Measurements from ENCODE around the gene LPP.

Gene LPP

DNA sequence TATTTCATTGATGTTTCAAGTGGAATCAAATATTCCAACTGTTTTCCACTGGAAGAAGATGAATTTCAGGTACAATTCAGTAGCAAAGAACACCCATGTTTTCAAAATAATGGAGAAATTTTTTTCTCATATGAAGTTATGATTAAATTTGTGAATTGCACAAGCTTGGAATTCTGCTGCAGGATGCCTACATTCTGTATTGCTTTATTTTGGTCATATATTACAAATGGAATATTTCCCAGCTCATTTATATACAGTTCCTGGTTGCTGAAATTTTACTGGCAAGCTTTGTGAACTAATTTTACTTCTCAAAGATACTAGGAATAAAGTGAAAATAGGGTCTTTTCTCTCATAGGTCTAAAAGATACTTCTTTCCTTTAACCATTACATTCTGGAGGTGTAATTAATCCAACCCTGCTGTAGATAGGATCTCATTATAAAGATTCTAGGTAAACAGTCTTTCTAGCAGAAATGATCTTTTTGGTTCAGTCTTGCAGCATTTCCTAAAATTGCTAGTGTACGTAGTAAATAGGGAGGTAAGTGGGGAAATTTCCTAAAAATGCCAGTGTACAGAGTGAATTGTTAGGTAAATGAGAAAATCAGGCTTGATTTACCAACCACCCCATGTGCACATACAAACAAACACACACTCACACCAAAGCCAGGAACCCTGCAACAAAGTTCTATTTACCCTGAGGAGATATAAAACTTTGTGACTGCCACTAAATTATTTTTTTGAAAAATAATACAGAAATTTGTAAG lies 624.3 kb downstream of the LPP start:
- no peak for DNase-seq

DNA sequence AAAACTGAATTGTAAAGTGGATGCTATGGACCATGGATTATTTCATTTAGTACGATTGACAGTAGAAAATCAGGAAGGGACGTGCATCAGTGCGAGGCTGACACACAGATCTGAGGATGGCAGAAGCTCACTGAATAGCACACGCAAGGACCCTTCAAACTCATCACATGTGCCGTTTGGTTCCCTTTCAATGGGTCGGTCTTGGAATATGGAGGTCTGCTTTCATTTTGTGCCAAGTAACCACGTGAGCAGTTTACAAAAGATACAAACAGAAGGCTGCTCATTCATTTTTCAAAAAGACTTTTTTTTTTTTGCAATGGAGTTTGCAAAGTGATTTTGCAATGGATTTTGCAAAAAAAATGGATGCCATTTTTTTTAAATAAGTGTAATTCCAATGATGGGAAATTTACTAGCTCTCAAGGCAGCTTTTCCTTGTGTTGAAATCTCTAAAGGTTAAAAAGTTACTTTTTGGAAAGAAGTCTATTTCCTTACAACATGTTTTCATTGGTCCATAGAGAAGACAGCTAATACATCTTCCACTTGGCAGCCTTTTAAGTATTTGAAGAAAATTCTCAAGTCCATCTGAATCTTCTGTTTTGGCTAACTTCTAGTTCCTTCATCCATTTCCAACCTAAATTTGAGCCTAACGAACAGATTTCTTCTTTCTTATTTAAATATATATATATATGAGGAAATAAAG lies 625.5 kb downstream of the LPP start:
- DNase-seq: no peak

DNA sequence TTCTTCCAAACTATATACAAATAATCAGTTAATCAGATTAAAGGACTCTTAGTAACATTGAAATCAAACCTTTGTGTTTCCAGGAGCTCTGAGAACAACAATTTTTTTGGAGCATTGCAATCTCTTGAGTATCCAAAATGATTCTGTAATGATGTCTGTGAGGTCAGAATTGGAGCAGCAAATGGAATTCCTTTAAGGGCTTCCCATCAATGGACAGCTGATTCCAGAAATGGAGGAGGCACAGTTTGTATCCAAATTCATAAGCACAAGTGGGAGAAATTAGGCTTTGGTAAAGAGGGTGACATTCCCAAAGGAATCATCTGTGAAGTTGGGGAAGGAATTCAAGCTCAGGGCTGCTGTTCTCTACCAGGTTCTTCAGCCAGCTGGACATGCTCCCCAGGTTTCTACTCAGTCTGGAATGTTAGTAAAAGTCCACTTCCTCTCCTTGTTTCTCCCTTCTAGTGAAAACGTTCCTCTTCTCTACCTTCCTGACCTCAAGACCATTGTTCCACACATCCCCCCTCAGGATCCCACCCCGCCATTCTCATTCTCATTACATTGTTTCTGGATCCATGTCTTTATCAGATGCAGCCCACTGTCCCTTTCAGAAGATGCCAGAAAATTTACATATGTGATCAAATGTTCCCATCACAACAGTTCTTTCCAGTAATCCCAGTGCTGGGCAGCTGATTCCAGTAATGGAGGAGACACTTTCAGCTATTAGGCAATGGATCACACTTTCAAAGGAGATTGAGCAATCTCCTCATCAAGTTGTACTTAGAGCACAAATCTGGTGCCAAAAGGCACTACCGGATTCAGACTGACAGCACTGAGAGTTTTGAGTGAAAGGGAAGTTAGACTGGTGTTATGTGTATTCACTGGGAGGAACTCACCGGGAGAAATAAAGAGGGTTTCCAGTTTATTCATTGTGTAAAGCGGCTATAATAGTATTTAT lies 626.5 kb downstream of the LPP start:
- DNase-seq: no peak

DNA sequence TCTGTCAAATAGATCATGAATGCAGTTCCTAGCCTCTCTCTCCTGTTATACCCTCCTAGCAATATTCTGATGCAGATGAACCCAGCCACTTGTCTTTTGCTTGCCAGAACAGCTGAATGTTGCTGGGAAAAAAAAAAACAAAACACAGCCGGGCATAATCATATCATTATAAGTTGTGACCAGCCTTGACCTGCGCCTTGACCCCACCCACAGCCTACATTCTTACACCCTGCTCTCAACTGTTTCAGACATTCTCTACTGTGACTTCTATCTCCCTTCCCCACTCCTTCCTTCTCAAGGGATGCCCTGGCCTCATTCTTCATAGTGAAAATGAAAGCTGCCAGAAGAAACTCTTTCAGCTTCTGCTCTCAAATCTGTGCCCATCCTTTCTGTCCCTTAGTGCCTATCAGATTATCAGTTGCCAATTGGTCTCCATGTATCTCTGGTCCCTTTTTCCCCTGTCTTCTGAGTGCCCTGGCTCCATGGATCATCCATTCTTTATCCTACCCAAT lies 628.7 kb downstream of the LPP start:
- DNase-seq: no peak

DNA sequence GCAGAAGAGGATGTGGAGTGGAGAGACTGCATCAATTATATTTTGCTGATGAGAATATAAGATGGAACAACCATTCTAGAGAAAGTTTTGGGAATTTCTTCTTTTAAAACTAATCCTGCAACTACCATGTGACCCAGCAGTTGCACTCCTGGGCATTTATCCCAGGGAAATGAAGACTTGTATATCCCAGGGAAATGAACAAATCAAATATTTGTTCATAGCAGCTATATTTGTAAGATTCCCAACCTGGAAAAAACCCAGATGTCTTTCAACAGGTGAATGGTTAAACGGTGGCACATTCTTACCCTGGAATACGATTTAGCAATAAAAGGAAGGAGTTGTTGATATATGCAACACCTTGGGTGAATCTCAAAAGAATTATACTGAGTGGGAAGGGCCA lies 632.5 kb downstream of the LPP start:
- no peak for DNase-seq

DNA sequence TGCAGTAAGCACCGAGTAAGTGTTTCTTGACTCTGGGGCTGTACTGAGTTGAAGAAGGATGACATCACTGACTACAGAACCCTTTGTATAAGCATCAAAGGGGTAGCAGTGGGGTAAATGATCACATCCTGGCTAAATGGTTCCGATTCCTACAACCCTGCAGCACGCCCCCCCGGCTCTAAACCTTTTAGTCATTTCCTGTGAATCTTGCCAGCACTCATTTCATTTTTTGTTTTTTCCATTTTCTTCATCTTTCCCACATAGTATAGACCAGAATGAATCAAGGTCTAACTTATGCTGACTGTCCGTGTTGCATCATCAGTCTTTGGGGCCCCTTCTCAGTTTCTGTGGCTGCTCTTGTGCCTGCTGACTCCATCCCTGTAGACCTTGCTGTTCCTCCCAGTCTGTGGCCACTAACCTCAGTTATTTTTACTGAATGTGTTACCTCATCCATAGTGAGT lies 634.7 kb downstream of the LPP start:
- peak in 3 of 5 experiments; percentile 27 to 54 (median 54) for DNase-seq

DNA sequence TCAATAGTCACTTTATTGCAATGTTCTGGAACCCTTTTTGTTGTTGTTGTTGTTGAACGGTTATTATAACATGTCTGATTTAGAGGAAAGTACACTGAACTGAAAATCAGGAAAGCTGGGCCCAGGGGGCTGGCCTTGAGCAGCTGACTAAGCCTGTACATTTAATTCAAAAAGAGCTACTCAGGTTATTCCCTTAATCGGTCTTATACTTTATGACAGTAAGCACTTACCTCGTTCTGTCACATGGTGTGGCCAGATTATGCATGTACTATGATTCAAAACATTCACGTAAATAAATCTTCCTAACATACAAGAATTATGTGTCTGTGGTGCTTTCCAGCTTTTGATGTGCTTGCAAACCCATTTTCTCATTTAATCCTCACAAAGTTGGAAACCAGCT lies 635.3 kb downstream of the LPP start:
- no peak for DNase-seq

DNA sequence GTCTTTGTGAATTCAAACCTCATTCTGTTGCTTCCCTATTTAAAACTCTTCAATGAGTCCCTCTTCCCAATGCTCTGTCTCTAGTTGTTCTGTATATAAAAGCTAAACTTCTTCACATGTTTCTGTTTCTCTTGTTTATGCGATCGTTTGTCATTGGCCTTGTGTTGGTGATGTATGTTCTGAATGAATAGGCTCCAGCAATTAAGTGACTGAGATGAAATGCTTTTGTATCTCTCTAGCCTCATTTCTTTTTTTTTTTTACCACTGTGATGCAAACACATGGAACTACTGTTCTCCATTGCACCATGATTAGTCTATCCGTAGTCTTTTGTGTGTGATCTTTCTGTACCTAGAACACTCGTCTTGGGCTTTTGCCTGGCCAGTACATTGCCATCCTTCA lies 637.4 kb downstream of the LPP start:
- no peak for DNase-seq

DNA sequence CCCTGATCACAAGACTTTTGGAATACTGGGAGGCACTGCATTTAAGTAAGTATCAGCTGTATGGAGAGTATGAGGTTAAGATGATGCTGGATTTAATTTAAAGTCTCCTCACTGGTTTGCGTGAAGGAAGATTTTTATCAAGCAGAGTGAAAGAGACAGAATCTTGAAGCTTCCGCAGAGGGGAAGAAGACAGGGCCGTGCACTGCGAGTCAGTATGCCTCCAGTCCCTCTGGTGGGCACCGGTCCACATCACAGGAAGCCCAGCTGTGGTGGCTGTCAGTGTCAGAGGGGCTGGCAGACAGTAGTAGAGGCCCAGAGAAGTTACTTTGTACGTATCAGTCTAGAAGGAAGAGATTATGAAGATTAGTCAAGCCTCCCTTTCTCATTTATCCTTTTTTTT lies 638.8 kb downstream of the LPP start:
- DNase-seq: no peak

DNA sequence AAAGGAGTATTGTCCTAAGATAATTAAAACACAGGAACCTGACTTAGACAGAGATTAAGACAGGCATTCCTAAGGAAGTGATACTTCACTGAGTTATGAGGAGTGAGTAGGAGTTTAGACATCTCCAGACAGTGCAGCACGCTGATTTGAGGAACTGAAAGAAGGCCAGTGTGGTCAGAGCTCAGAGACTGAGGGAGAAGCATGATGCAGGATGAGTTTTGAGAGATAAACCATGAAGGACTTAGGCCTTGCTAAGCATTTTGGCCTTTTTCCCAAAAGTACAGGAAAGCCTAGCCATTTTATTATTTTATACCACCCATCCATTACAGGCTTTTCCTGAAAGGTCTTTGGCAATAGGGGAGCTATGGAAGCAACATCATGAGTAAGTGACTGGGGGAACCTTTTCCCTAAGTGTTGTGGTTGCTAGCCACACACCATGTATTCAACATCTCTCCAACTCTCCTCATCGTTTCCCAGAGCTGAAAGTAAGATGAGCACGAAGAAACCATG lies 642.2 kb downstream of the LPP start:
- no peak for DNase-seq

DNA sequence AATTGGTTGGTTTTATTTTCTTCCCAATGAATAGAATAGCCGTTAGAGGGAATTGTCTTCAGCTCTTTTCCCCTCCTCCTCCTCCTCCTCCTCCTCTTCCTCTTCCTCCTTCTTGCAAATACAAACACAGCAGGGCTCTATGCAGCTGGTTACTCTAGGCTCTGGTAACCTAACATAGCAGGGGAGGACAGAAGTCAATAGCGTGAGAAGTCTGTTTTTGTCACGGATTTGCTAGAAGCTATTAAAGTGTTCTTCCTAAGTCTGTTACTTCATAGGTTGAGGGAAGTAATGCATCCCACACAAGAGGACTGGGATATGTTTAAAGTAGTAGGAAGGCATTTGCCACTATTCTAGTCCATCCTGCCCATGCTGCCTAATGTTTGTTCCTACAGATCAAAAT lies 643.1 kb downstream of the LPP start:
- DNase-seq: no peak

DNA sequence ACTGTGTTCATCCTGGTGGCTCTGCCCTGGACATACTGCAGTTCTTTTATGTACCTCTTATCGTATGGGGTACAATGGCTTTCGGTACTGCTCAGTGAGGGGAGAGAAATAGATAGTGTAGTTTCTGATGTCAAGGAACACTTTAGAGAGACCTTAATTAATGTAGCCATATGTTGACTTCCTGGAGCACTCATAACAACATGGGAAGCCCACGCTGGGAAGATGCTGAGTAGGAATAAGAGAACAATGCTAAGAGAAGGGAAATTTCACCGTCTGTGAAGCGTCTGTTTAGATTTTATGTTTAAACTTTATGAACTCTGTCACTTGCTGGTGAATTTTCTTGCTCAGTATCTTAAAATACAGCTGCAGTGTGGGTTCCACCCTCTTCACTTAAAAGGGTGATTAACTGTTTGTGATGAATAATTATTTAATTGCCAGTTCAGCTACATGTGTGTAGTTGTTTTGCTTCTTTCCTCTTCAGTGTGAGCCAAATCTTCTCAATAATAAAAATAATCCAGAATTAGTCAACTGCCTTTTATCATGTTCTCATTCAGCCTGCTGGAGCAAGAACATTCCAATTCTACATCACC lies 644.7 kb downstream of the LPP start:
- DNase-seq: no peak

DNA sequence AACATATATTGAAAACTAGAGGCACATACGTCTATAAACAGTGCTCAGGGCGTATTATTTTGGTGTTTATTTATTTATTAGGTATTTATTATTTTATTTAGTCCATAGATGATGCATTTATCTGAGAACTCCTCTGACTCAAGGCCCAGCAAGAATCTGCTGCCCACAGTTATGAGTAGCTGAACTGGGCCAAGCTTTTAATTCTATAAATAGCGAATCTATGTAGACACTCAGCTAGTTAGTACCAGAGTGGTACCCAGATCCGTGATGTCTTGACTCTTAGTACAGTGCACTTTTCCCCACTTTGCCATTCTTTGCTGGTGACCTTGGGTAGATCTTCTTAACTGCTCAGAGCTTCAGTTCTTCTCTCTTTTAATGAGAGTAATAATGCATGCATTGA lies 647.4 kb downstream of the LPP start:
- no peak for DNase-seq

DNA sequence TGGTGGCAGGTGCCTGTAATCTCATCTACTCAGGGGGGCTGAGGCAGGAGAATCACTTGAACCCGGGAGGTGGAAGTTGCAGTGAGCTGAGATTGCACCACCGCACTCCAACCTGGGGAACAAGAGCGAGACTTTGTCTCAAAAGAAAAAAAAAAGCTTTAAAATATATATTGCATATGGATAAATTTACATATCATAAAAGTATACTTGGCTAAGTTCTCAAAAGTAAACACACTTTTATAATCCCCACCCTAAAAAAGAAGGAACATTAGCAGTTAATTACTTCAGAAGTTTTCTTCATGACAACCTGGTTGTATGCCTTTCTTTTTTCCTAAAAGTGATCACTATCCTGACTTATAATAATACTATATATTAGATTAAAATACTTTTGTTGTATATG lies 648.7 kb downstream of the LPP start:
- DNase-seq: no peak

DNA sequence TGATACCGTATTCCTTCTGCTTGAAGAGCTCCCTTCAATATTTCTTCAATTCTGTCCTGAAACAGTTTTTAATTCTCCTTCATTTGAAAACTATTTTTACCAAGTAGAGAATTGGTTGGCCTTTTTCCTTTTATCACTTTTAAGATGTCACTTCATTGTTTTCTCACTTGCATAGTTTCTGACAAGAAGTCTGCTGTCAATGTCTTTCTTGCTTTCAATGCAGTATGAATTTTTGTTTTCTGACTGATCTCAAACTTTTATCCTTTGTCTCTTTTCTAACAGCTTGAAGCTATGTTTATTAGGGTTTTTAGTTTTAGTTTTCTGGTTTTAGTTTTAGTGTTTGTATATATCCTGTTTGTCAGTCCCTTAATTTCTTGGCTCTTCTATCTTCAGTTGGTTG lies 653.0 kb downstream of the LPP start:
- peak in 1 of 5 experiments; percentile 39 for DNase-seq

DNA sequence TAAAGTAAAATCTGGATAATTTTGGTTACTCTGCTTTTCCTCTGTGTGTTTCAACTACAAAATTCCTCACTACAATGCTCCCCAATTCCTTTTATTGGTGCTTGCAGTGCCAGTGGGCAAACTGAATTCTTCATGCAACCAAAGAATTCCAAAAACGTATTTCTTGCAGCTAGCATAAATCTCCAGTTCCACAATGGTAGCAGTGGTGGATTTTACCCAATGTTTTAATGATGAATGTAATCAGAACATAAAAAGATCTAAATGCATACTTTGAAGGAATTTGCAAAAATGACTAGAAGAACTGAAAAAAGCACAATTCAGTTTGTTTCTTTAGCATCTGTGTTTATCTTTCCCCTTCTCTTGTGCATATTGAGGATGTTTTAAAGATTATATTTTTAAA lies 658.2 kb downstream of the LPP start:
- DNase-seq: no peak

DNA sequence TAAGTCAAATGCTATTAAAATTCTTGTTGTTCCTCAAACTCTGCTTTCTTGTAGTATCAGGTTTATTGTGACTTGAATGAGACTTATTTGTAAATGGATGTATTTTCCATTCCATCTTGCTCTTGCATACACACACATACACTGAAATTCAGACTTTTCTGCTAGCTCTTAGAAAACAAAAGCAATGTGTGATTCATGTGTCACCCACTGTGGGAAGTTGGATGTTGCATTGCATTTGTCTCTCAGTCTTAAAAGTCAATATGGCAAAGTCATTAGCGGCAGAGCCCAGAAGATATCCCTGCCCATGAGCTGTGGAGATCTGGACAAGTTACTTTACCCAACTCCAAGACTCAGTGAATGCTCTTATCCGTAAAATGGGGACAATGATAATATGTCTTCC lies 660.6 kb downstream of the LPP start:
- no peak for DNase-seq

DNA sequence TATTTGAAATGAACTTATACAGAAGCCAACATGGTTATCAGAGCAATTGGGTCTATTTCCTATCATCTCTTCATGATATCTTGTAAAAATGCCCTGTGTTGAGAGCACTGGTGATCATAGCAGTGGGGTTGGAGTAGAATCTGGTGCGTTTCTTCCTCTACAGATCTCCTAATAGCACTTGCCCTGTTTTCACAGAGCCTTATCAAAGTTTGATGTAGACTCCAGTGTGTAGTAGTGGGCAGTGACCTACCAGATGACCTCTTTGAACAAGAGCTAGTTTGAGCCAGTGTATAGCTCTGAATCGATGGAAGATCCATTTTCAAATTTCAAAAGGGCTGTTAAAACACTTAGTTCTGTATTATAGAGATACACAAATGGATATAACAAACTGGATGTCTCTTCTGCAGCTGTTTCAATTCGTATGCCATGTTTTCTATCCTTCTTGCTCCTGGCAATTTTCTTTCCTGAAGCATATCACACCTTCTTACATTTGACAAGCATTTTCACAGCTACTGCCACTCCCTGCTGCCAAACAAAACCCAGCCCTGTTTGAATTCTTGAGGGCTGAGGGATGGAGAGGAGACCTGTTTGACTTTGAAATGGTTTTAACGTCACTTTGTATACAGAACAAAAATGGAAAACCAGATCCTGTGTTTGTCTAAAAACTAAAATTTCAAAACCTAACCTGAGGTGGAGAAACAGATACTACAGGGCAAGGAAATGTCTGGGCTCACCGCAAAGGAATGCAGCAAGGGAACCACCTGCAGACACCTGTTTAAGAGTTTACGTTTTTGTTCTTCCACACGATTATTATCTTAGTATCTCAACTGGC lies 663.4 kb downstream of the LPP start:
- no peak for DNase-seq

DNA sequence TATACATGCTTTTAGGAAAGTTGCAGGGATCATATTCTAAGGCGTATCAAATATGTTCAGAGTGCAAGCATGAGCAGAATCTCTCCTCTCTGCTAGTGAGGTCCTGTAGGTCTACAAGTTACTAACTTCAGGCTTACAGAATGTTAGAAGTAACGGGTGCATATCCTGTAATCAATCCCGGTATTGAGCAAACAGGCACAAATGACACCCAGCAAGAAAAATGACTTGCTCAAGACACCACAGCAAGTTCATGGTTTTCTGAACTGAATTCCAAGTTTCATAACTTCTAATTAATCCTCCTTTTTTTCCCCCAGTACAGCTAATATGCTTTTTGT lies 663.9 kb downstream of the LPP start:
- DNase-seq: no peak

DNA sequence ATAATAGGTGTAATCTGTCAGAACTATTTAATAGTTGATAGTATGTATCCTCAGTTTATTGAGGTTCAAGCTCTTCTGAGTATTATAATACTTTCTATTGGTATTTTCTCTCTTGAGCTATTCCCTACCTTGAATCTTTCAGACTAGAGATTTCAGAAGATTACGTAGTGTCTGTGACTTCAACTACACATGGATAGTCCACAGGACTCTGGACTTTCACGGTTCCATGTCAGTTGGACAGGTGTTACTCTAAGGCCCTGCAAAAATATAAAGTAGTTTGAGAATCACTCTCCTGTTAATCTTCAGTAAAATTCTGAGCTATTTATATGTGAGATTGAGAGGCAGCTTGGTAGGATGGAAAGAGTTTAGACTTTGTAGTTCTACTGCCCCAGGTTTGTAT lies 664.3 kb downstream of the LPP start:
- no peak for DNase-seq

DNA sequence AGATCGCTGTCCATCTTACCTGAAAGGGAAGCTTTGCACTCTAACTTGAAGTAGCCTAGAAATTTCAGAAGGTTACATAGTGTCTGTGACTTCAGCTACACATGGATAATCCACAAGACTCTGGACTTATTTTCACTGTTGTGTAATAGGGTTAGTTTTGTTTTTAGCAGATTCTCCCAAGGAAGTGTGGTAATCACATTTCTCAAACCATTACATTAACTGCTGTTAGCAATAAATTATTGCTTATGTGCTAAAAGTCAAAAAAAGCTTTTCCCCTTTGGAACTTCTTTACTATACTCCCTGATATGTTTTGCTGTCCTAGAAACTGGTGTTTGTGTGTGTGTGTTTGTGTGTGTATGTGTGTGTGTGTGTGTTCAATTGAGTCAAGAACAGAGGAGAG lies 666.0 kb downstream of the LPP start:
- DNase-seq: no peak

DNA sequence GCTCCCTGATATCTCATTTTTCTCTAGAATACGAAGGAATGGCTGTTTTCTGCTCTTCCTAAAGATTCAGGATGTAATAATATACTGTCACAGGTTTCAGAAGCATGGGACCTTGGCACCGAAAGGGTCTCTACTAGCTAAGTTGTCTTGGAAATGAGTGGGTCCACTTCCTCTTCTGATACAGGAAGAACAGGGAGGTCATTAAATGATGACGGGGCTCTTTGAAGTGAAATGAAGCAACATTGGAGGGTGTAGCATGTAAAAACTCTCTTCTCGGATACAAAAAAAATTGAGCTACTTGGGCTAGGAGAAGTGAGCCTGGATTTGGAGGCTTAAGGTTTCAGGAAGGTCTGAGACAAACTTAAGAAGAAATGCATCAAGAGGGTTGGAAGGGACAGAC lies 668.0 kb downstream of the LPP start:
- no peak for DNase-seq

Data from T-helper 2 cell (primary cell).